ENCODE data around the gene ZNF598.
A peak's percentile ranks its signal among the peaks of the same experiment; 100 is the strongest.

Gene ZNF598

DNA sequence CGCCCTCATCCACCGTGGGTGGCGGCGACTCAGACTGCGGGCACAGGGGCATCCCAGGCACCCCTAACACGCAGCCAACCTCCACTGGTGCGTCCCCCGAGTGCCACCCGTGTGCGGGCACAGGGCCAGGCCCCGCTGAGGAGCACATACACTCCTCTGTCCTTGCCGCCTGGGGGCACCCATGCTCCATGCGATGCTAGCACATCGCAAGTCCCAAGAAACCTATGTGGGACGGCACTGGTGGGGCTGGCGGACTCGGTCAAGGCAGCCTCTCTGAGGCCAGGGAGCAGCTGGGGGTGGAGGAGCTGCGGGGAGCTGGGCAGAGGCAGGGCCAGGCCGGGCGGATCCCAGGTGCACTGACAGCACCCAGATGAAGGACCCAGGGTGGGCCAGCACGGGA, 4.0 kb downstream of the ZNF598 start:
- no peak for DNase-seq

DNA sequence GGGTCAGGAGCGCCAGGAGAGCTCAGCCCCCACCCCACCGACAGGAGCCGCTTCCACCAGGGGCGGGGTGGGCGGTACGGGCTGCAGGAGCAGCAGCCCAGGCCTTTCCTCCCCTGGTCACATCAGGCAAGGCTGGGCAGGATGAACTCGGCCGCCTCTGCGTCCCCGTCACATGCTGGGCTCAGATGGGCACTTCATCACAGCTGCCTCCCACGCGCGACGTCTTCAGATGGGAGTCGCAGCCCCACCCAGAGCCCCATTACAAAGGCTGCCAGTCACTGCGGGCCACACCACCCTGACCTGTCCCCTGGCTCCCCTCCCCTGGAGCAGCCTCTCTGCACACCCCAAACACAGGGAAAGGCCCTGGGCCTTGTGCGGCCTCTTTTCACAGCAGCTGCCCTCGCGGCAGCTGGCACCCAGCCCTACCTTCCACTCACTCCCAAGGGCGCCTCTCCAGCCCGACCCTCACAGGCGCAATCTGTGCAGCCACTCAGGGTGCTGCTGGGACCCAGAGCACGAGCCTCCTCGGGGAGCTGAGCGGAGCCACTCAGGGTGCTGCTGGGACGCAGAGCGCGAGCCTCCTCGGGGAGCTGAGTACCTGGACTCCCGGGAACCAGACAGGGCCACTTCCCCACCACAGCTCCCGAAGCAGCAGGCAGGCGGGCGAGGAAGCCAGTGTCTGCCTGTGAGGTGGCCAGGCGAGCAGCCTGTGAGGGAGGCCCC, 4.7 kb downstream of the ZNF598 start:
- no peak for DNase-seq

DNA sequence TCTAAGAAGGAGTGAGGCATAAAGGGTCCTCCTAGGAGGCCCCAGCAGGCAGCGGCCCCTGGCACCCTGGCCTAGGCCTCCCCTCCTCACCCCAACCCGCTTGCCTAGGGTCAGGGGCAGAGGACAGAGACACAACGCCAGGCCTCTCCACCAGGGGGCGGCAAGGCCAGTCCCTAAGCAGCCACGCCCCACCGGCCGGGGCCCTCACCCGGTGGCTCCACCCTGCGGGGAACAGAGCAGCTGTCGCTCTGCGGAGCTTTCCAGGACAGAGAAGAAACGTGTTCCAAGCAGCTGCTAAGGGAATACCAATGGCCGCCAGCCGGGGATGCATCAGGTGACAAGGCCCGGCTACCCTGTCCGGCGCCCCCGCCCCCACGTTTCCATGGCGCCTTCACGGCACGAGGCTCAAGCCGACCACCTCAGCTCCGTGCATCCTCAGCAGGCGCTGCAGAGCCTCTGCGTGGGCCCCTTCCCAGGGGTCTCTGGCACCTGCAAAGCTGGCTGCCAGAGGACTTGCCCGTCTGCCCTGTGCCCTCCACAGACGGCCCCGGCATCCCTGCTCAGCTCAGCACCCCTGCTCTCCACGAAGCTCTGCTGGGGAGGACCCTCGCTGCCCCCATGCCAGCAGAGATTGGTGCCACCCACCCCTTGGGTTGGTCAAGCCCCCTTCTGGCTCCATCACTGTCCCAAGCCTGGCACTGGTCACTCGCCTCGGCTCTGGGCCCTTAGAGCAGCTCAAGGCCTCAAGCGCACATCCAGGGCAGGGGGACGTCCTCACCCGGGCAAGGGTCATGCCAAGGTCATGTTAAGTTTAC, 5.6 kb downstream of the ZNF598 start:
- peak; percentile 69 to 81 (median 78) for DNase-seq

DNA sequence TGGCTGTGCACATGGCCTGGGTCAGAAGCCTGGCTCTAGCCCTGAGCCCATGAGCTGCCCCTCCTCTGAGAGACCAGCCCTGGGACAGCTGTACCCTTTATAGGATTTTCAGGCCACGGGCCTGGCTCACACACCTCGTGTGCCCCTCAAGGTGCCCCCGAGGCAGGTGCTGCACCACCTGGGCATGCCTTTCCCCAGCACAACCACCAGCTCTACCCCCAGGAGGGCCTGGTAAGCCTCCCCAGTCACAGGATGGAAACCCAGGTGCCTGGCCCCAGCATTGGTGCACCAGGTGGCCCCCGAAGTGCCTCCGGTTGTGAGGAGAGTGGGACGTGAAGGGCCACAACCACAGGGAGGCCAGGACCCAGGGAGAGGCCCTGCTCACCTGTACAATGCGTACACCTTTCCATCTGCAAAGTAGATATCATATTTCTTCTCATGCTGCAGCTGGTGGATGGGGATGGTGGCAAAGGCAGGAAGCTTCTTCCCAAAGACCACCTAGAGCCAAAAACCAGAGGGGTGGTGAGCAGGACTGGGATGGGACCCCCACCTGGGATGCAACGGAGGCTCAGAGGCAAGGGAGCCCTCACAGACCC, 6.3 kb downstream of the ZNF598 start:
- no peak for DNase-seq

DNA sequence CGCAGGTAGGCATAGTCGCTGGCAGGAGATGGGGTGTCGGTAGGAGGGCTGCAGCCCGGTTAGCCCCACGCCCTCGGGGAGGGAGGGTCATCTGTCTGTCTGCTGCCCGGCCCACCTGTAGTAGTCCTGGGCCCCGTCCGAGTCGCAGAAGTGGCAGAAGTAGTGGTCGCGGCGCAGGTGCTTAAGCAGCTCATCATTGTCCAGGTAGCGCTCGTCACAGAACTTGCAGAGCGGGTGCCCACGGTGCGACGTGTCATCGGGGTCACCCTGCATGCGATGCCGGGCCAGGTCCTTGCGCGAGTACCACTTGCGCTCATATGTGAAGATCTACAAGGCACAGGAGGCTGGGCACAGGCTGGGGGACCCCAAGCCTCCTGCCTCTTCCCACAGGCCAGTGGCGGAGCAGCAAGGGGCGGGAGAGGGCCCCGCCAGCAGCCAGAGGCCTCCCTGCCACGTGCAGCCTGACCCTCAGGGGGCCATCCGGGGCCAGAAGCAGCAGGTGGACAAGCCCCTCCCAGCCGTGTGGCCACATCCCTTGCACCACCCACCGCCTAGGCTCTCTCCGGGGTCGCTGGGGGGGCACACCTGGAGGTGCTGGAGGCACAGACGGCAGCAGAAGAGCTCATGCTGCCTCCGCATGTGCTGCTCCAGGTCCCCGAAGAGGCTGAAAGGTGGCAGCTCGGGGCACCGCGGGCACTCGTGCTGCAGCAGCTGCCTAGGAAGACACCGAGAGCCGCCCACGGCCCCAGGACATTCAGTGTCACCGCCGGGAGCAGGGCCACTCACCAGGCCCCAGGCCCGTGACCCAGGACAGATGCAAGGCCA, 7.0 kb downstream of the ZNF598 start:
- no peak for DNase-seq

DNA sequence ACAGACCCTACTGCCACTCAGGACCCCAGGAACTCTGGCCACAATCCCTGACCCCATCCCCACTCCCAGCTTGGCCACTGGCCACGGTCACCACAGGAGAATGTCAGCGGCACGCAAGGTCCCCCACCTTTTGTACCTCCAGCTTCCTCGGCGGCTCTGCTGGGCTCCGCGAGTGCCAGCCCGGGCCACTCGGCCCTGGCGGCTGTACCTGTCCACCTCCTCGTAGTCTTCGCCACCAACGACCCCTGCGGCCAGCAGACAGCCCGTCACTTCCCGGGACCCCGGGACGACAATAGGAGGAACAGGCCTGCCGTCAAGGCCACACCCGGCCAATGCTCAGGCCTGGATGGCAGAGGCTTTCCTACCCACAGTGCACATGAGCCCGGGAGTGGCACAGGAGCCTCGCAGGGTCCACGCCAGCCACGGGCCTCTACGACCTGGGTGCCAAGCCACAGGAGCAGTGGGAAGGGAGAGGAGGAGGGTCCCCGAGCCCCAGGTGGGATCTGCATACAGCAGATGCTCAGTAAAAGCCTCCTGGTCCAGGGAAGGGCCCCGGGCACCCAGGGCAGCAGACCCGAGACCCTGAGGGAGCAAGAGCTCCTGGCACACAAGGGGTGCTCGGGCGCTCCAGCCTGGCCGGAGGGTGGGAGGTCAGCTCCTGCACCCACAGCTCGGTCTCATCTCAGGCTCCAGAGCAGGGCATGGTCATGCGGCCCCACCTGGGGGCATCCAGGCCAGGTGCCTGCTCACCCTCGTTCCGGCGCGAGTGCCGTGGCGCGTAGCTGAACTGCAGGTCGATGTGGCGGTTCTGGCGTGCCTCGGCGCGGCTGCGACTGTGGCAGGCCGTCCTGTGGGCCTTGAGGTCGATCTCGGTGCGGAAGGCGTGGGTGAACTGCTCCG, 7.9 kb downstream of the ZNF598 start:
- DNase-seq, result no peak

DNA sequence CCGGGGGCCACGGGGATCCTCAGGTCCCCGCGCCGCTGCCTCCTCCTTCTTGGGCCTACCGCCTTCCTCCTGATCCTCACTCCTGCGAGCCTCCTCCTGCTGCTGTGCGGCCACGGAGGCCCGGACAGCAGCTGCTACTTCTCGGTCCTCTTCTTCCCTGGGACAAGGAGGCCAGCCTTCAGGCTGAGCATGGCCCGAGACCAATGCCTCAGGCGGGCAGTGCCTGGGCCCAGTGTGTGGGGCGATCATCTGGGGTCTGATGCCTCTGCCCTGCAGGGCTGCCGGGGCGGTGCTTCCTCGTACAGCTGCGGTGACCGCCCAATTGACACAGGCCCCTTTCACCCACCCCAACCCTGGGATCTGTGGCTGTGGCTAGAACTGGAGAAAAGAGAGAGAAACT, 8.6 kb downstream of the ZNF598 start:
- no peak for DNase-seq

DNA sequence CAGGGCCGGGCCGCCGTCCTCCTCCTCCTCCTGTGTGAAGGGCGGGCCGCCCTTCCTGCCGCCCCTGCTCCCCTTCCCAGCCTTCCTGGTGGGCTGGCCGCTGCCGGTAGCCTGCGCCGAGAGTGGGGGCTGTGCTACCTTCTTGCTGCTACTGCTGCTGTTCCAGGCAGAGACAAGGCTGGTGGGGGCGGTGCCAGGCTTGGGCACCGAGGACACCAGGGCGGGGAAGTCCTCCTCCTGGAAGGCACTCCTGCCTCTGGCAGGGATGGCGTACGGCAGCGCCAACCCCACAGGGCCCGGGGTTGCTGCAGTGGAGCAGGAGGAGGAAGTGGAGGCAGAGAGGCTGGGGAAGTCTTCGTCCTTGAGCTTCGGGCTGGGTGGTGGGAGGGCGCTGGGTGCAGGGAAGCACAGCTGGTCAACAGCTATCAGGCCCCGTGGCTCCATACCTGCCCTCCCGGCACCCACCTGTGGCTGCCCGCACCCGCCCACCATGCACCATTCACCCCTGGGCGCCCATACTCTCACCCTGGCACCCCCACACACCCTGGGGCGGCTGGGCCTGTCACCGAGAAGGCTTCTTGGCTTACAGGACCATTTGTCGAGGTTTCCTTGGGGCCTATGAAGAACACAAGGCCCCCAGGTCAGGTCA, 9.6 kb downstream of the ZNF598 start:
- no peak for DNase-seq

DNA sequence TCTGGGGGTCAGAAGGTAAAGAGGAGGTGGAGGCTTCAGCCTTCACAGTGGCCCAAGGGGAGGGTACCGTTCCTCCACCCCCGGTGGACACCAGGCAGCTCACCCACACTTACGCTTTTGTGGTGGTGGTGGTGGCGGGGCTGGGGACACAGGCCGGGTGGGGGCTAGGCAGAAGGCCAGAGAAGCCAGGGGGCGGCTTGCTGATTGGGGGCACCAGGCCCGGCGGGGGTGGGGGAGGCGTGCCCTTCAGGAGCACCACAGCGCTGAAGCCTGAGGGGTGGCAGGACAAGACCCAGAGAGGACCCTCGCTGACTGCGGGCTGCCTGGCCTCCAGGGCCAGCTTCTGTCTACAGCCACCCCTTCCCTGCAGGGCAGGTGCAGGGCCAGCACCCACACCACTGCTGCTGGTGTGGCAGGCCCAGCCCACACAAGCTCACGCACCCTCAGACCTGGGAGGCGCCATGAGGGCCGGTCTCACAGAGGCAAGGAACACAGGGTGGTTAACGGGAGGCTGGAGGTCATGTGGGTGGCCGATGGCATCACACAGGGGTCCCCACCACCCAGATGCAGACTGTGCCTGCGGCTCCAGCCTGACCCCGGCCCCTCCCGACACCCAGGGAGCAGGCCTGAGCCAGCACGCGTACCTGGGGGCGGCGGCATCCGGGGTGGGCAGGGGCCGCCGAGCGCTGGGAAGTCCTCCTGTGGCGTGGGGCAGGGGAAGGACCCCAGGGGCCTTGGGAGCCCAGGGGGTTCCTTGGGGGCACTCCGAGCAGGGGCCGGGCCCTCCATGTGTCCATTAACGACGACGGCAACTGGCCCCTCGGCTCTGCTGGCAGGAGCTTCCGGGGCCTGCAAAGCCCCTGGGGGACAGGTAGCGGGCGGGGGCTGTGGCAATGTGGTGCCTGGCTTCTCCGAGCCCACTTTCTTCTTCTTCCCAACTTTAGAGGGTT, 10.5 kb downstream of the ZNF598 start:
- no peak for DNase-seq

DNA sequence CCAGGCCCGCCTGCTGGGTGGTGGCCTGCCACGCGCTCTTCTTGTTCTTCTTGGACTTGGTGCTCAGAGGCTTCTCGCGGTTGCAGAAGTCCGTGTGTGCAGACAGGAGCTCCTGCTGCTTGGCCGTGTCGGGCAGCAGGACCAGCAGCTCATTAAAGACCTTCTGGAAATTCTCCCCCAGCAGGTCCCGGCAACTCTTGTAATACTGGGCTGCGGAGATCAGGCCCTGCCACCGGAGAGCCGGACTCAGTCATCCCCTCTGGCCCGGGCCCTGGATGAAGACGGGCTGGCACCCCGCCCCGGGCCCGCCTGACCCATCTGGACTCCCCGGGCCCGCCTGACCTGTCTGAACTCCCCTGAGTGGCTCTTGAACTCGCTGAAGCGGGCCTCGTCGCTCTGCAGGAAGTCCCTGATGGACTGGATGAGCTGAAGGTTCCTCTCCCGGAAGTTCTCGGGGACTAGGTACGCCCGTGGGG, 11.2 kb downstream of the ZNF598 start:
- DNase-seq, result no peak

DNA sequence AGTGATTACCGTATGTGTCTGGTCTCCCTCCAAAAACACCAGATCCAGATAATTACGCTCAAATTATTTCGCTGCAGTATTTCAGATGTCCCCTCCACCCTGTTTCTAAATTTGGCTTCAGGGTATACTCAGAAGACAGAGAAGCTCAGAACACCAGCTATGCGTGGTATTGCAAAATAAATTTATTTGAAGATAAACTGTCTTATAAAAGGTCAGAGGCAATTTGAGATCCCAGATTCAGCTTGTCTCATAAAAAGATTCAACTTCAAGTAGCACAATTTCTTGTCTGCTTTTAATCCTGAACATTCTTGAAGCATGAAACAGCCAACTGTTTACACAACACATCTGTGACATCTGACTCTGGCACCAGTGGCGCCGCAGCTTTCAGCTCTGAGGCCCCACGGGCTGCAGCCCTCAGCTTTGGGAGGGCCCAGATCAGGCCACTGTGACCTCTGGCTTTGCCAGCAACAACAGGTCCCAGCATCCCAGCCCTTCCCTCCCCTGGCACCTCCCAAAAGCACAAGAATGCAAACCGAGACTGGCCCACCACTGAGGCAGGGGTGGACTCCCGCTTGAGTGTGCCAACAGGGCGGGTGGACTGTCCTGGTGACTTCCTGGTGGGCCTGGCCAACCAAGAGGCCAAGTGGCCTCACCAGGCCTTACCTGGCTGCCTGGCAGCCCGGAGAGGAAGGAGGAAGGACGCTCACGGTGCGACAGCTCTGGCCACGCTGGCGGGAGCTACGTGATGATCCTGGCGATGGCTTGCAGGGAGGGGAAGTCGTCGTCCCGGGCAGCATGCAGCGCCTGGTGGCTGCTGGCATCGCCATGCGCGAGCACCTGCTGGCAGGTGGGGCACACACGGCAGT, 11.9 kb downstream of the ZNF598 start:
- no peak for DNase-seq

DNA sequence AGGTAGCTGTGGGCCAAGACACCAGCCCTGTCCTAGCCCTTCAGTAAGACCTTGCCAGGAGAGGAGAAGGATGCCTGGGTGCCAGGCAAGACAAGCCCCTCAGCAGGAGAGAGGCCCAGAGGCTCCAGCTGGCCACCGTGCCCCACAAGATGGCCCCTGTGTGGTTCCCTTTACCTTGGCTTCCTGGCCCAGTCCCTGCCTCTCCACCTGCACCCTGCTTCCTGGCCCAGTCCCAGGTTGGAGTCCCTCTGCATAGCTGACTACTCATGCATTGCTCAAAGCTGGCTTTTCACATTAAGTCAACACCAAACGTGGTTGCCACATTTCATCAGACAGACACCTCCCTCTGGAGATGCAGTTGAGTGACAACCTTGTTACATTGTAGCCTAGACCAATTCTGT, 15.9 kb downstream of the ZNF598 start:
- peak in 1 of 6 experiments; percentile 32 for DNase-seq

DNA sequence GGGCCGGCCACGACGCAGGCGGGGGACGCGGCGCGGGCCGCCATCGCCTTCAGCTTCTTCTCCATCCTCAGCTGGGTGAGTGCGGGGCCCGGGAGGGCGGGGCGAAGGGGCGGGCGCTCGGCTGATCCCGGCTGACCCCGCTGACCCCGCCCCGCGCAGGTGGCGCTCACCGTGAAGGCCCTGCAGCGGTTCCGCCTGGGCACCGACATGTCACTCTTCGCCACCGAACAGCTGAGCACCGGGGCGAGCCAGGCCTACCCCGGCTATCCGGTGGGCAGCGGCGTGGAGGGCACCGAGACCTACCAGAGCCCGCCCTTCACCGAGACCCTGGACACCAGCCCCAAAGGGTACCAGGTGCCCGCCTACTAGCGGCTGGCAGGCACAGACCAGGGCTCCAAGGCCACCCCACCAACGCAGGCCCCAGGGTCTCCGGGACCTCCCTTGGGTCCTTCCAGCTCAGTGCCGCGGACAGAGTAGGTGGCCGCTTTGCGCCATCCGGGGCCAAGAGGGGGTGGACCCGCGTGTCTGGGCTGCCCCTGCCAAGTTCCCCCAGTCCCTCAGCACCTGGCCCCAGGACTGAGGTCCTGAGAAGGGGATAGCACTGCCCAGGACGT, 16.8 kb downstream of the ZNF598 start:
- DNase-seq, result peak in 2 of 6 experiments; percentile 43 to 48

DNA sequence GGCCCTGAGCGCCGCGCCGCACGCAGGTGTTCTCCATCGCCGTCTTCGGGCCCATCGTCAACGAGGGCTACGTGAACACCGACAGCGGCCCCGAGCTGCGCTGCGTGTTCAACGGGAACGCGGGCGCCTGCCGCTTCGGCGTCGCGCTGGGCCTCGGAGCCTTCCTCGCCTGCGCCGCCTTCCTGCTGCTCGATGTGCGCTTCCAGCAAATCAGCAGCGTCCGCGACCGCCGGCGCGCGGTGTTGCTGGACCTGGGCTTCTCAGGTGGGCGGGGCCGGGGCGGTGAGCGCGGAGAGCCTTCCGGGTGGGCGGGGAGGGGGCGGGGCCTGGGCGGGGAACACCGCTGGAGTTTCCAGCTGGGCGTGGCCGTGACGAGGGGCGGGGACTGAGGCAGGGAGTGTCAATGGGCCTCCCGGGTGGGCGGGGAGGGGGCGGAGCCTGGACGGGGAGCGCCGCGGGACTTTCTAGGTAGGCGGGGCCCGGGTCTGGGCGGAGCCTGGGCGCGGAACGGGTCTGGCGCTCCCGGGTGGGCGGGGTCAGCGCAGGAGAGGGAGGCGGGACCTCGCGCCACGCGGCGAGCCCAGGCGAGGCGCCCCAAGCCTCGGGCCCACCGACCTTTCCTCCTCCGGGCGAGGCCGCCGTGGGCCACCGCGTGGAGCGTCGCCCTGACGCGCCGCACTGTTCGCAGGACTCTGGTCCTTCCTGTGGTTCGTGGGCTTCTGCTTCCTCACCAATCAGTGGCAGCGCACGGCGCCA, 17.5 kb downstream of the ZNF598 start:
- peak; percentile 91 to 100 (median 97) for DNase-seq

DNA sequence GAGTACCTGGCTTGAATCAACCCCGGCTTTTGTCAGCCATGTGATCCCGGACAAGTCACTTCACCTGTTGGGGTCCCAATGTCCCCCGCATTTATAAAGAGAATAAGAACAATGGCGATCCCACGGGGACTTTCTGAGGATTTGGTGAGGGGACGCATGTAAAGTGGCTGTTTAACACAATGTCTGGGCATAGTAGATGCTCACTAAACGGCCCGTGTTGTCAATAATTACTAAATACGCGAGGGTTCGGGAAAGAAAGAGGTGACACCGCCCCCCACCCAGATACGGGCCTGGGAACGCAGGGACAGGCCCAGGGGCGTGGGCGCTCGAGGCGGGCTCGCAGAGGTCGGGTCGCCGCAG, 18.1 kb downstream of the ZNF598 start:
- no peak for DNase-seq

DNA sequence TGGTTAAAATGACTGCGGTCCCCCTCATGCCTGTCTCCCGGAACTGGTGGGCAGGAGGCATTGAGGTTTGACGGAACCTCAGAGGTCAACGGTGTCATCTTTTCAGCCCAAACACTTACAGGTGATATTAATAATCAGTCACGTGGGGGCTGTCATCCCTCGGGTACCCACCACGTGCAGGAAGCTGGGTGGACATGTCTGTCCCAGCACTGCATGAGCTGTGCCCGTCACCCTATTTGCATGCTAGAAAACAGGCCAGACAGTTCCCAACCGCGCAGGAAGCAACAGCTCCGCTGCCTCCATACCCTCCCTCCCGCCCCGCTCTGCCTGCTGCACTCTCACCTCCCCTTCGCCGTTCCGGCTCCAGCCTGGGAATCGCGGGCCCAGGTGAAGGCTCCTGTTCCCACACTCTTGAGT, 18.5 kb downstream of the ZNF598 start:
- peak; percentile 13 to 49 (median 38) for DNase-seq

DNA sequence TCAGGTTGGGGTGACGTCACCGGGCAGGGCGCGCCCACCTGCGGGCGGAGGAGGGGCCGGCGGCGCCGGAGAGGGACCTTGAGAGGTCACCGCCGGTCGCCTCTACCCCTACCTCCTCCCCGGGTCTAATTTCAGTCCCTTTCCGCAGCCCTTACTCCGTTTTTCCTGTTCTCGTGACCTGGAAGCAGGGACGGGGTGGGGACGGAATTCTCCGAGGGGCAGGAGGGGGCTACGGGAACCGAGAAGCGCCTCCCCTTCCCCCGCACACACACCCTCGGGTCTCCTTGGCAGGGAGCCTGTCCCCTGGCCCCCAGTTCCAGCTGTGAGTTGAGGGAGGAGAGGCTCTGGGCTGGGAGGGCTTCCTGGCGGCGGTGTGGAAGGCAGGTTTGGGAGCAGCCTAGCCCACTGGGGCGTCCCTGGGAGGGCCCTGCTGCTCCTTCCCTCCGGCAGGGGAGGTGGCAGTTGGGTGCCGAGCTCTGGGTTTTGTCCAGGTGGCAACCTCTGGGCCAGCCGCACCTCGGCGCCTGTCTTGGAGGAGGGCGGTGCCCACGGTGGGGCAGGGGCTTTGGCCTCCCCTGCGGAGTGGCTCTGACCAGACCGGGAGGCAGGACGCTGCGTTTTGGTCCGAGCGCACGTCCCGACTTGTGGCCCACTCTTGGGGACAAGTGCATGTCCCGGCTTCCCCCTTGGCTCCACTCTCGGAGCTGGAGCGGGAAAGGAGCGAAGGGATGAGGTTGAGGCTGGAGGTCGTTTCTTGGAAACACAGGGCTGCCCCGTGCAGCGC, 19.1 kb downstream of the ZNF598 start:
- DNase-seq, result peak in 4 of 6 experiments; percentile 15 to 40 (median 28)
